Fibroblast of the aortic adventitia (primary cell): ENCODE data around the gene MBTD1. TPM values are rescaled to one million over a fixed set of nuclear protein-coding genes. Genes with fewer than 3 reads are reported as not detected.
A peak's percentile ranks its signal among the peaks of the same experiment; 100 is the strongest.

Source experiments
- DNase-seq: peaks from one replicate; pipeline ENCODE4 v3.0.0-alpha.2; 2010; ENCODE audit warnings: low read depth
- H3K4me3 ChIP-seq: 2 replicates; pipeline ENCODE4 v1.5.1; 2011; ENCODE audit warnings: low read depth, mild to moderate bottlenecking, control low read depth, low read length, moderate library complexity
- total RNA-seq: library from RNA; depleted of rRNA; stranded (reverse); fragments of >200 nt; gene quantifications from 2 replicates; pipeline ENCODE4 v1.2.3, GENCODE V29; 2012; ENCODE audit warnings: low replicate concordance
- TF ChIP-seq, protein P1 (sequence below): IDR thresholded peaks from 2 replicates; pipeline ENCODE4 v1.5.1; 2011; ENCODE audit warnings: mild to moderate bottlenecking, low read length, control low read depth, inconsistent platforms; ENCODE audit not compliant: insufficient read depth

The MBTD1 gene
- total RNA-seq, 1 donor = 13.1 TPM

DNA sequence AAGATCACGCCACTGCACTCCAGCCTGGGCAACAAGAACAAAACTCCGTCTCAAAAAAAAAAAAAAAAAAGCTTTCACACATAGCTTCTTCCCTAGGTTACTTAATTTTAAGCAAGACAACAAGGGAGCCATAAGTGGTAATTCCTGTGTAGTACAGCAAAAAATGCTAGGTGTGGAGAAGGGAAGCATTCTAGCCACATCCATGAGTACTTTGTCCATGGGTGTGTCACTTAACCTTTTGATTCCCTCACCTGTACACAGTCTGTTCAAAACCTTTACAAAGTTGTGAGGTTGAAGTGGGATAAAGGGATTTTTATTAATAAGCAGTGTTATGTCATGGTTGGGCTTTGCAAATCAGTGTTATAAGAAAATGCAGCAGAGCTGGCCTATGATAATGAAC is 89.1 kb downstream of the MBTD1 start:
- TF ChIP-seq, protein P1, sequence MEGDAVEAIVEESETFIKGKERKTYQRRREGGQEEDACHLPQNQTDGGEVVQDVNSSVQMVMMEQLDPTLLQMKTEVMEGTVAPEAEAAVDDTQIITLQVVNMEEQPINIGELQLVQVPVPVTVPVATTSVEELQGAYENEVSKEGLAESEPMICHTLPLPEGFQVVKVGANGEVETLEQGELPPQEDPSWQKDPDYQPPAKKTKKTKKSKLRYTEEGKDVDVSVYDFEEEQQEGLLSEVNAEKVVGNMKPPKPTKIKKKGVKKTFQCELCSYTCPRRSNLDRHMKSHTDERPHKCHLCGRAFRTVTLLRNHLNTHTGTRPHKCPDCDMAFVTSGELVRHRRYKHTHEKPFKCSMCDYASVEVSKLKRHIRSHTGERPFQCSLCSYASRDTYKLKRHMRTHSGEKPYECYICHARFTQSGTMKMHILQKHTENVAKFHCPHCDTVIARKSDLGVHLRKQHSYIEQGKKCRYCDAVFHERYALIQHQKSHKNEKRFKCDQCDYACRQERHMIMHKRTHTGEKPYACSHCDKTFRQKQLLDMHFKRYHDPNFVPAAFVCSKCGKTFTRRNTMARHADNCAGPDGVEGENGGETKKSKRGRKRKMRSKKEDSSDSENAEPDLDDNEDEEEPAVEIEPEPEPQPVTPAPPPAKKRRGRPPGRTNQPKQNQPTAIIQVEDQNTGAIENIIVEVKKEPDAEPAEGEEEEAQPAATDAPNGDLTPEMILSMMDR = no peak

GRCh38 chr17:51169340-51169739 is 90.5 kb downstream of the MBTD1 start:
- H3K4me3 ChIP-seq = no peak overlapping the region
- TF ChIP-seq, protein P1 = no peak
- DNase-seq = no peak

More for the DNA sequence above, 89.1 kb downstream of the MBTD1 start:
- DNase-seq = no peak
- no peak overlapping the region for H3K4me3 ChIP-seq

GRCh38 chr17:51166987-51167931 is 92.6 kb downstream of the MBTD1 start:
- peak; percentile 31 for DNase-seq
- TF ChIP-seq, protein P1 = peak; percentile 80
- peak overlapping the region; percentile 91 for H3K4me3 ChIP-seq

- peak within 1 kb of the TSS; percentile 91 for H3K4me3 ChIP-seq
- TF ChIP-seq, protein P1 = no peak
- DNase-seq = peak; percentile 74
Measured at GRCh38 chr17:51166198-51166986, 93.5 kb downstream of the MBTD1 start, which contains the start of gene NME2. TSS of gene NME2 (plus strand) at chr17:51166411. CDS start at chr17:51166831, 420 bp downstream.

- DNase-seq = no peak
- TF ChIP-seq, protein P1 = no peak
- peak overlapping the region; percentile 91 for H3K4me3 ChIP-seq
Measured at GRCh38 chr17:51165680-51166197, 94.1 kb downstream of the MBTD1 start.

DNA sequence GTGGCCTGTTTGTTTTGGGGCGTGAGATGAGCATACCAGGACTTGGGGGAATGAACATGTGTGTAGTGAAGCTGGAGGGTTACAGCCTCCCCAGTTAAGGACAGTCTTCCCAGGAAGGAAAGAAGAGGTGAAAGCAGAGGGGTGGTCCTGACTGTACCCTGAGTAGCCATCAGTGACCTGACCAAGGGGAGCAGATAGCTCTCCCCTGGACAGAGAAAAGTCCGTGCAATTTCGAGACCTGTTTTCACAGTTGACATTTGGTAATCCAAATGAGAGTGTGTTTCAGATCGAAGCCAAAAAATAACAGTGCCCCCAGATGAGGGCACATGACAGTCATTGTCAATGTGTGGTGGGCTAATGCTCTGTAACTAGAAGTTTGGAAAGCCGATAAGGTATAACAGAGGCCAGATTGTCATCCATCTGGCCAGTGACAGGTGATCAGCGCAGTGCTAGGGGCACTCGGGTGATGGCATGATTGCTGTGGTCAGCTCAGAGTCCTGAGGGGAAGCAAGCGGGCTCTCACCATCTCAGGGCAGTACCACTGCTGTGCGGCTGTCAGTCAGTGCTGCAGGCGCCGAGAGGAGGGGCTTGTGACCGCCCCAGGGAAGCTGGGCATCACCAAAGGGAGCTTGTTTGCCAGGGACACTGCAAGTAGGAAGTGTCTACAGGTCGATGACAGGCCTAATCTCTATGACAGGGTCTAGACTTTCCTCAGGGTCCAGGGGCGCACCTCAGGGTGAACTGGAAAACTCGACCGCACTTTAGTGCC is 94.8 kb downstream of the MBTD1 start:
- no peak overlapping the region for H3K4me3 ChIP-seq
- TF ChIP-seq, protein P1 = no peak
- no peak for DNase-seq
